Calu3 (cell line): ENCODE measurements around the gene DCLRE1A. TPM values are rescaled to one million over a fixed set of nuclear protein-coding genes. Genes with fewer than 3 reads are reported as not detected.

ENCODE experiments used
- BruUV-seq: library from RNA; stranded (reverse); fragments of 400-500 nt; replicated peaks from 2 replicates; lab custom pipeline; 2021; lab: Mats Ljungman, UMichigan
- CTCF ChIA-PET: fragments of 300-600 bp; sonication (Branson Sonifier 250); formaldehyde crosslinking; loops from one replicate; lab custom pipeline; 2022; ENCODE audit warnings: antibody characterized with exemption; lab: Charles Lee
- DNase-seq: peaks from one replicate; pipeline ENCODE4 v3.0.0; 2022
- H3K27ac Mint-ChIP-seq: one replicate; pipeline ENCODE4 v1.8.0; 2022; ENCODE audit warnings: mixed read lengths; ENCODE audit not compliant: unreplicated experiment
- H3K27me3 Mint-ChIP-seq: one replicate; pipeline ENCODE4 v1.8.0; 2022; ENCODE audit warnings: mixed read lengths; ENCODE audit not compliant: unreplicated experiment
- H3K36me3 Mint-ChIP-seq: one replicate; pipeline ENCODE4 v1.8.0; 2022; ENCODE audit warnings: mild to moderate bottlenecking, moderate library complexity, mixed read lengths; ENCODE audit not compliant: insufficient read depth, unreplicated experiment
- H3K4me1 Mint-ChIP-seq: one replicate; pipeline ENCODE4 v1.8.0; 2022; ENCODE audit warnings: mild to moderate bottlenecking, low read depth, mixed read lengths; ENCODE audit not compliant: unreplicated experiment
- H3K4me3 Mint-ChIP-seq: one replicate; pipeline ENCODE4 v1.8.0; 2022; ENCODE audit warnings: mild to moderate bottlenecking, low read depth, moderate library complexity, mixed read lengths; ENCODE audit not compliant: unreplicated experiment
- H3K9me3 Mint-ChIP-seq: one replicate; pipeline ENCODE4 v1.8.0; 2022; ENCODE audit warnings: low read depth, mixed read lengths; ENCODE audit not compliant: unreplicated experiment
- CTCF ChIP-seq: fragments of 200-600 bp; IDR thresholded peaks from one replicate; pipeline ENCODE4 v1.8.0; 2022; ENCODE audit warnings: antibody characterized with exemption; ENCODE audit not compliant: unreplicated experiment
- intact Hi-C: fragments of 100-400 bp; cut with micrococcal nuclease; formaldehyde crosslinking; loops from one replicate; pipeline ENCODE4 v1.10.0; 2022; ENCODE audit not compliant: unreplicated experiment
- total RNA-seq: library from RNA; stranded (reverse); gene quantifications from 2 replicates; pipeline ENCODE4 v1.2.3, GENCODE V29; 2022

The DCLRE1A gene
- total RNA-seq, 1 experiment from 2014 or later: 7.9 TPM

- BruUV-seq: no TSS peak
- intact Hi-C loops: no loop called here
- H3K4me3 Mint-ChIP-seq: no peak overlapping the region
- H3K9me3 Mint-ChIP-seq: no peaks in the 10 kb centered on the region
- no peak for DNase-seq
- H3K27ac Mint-ChIP-seq: no peak overlapping the region
- no peaks in the 10 kb centered on the region for H3K27me3 Mint-ChIP-seq
- no peaks in the 10 kb centered on the region for H3K36me3 Mint-ChIP-seq
- CTCF ChIA-PET: no interaction called here
- TF ChIP-seq CTCF: no peak
- no peaks in the 10 kb centered on the region for H3K4me1 Mint-ChIP-seq
Observed at GRCh38 chr10:113890769-113891168, 36.9 kb upstream of the DCLRE1A start.

- TF ChIP-seq CTCF: no peak
- no peak for DNase-seq
- H3K9me3 Mint-ChIP-seq: no peaks in the 10 kb centered on the region
- no peaks in the 10 kb centered on the region for H3K4me1 Mint-ChIP-seq
- CTCF ChIA-PET: interaction anchor here (0.6 kb wide), 1 partner anchor 23 kb away, joined by 4 read pairs; no protein-coding TSS in a partner anchor
- H3K36me3 Mint-ChIP-seq: no peaks in the 10 kb centered on the region
- H3K27ac Mint-ChIP-seq: no peak overlapping the region
- H3K27me3 Mint-ChIP-seq: no peaks in the 10 kb centered on the region
- no peak overlapping the region for H3K4me3 Mint-ChIP-seq
- no TSS peak for BruUV-seq
- intact Hi-C loops: no loop called here
Observed at GRCh38 chr10:113889911-113890310, 36.0 kb upstream of the DCLRE1A start.

- BruUV-seq: no TSS peak
- Mint-ChIP-seq H3K36me3 (no peaks in the 10 kb centered on the region), H3K27ac (no peak overlapping the region), H3K27me3 (no peaks in the 10 kb centered on the region), H3K9me3 (no peaks in the 10 kb centered on the region), H3K4me3 (no peak overlapping the region), H3K4me1 (no peaks in the 10 kb centered on the region)
- TF ChIP-seq CTCF: no peak
- no peak for DNase-seq
- CTCF ChIA-PET: no interaction called here
- intact Hi-C loops: no loop called here
Observed at GRCh38 chr10:113882240-113882639, 28.4 kb upstream of the DCLRE1A start.

GRCh38 chr10:113880236-113880635, 26.4 kb upstream of the DCLRE1A start:
- no peaks in the 10 kb centered on the region for H3K27me3 Mint-ChIP-seq
- H3K9me3 Mint-ChIP-seq: no peaks in the 10 kb centered on the region
- no peaks in the 10 kb centered on the region for H3K36me3 Mint-ChIP-seq
- peaks cover 4% of the 10 kb centered on the region for H3K4me1 Mint-ChIP-seq
- TF ChIP-seq CTCF: no peak
- CTCF ChIA-PET: no interaction called here
- intact Hi-C loops: no loop called here
- no TSS peak for BruUV-seq
- no peak overlapping the region for H3K4me3 Mint-ChIP-seq
- no peak for DNase-seq
- H3K27ac Mint-ChIP-seq: no peak overlapping the region
